NB4 (cell line): ENCODE data around the gene AP1G1.

Experiments used
- MYC ChIP-seq: IDR thresholded peaks from 2 replicates; pipeline ENCODE4 v1.6.1; 2011; ENCODE audit warnings: low read depth, low read length
- POLR2A ChIP-seq: IDR thresholded peaks from 2 replicates; pipeline ENCODE4 v1.6.1; 2011; ENCODE audit warnings: mild to moderate bottlenecking; ENCODE audit not compliant: insufficient read length; ENCODE audit errors: extremely low read depth
- TF ChIP-seq, protein P1 (sequence below): IDR thresholded peaks from one replicate; pipeline ENCODE4 v1.5.1; 2012; ENCODE audit warnings: low read depth, low read length
- TF ChIP-seq, protein P2 (sequence below): IDR thresholded peaks from 2 replicates; pipeline ENCODE4 v1.6.1; 2011; ENCODE audit warnings: low read depth, low read length

DNA sequence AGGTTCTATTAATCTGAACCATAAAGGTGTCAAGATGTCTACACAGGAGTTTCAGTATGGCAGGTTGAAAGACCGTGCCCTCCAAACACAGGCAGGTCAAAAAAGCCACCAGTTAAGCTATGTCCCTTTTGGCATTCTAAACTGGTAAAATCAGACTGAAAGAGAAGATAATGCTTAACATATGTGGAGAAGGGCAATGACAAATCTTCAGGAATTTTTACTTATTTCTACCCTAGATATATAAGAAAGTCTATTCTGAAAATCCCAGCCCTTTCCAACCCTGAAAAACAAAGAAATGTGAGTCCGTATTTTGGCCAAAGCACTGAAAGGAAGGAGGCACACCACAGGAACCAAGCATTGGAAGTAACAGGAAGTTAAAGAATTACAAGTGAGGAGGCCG, 16.5 kb downstream of the AP1G1 start:
- TF ChIP-seq, protein P1, sequence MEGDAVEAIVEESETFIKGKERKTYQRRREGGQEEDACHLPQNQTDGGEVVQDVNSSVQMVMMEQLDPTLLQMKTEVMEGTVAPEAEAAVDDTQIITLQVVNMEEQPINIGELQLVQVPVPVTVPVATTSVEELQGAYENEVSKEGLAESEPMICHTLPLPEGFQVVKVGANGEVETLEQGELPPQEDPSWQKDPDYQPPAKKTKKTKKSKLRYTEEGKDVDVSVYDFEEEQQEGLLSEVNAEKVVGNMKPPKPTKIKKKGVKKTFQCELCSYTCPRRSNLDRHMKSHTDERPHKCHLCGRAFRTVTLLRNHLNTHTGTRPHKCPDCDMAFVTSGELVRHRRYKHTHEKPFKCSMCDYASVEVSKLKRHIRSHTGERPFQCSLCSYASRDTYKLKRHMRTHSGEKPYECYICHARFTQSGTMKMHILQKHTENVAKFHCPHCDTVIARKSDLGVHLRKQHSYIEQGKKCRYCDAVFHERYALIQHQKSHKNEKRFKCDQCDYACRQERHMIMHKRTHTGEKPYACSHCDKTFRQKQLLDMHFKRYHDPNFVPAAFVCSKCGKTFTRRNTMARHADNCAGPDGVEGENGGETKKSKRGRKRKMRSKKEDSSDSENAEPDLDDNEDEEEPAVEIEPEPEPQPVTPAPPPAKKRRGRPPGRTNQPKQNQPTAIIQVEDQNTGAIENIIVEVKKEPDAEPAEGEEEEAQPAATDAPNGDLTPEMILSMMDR, result no peak
- no peak for TF ChIP-seq POLR2A
- TF ChIP-seq, protein P2, sequence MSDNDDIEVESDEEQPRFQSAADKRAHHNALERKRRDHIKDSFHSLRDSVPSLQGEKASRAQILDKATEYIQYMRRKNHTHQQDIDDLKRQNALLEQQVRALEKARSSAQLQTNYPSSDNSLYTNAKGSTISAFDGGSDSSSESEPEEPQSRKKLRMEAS, result no peak
- no peak for TF ChIP-seq MYC
